GM12878 (cell line): ENCODE data around the gene TRIM13.

Experiments
- CBX3 ChIP-seq: fragments of 200-600 bp; sonication (generic); IDR thresholded peaks from 2 replicates; pipeline ENCODE4 v1.6.1; 2016; ENCODE audit warnings: low read depth, borderline replicate concordance
- CREB1 ChIP-seq: IDR thresholded peaks from 2 replicates; pipeline ENCODE4 v1.6.1; 2012; ENCODE audit warnings: low read depth, mild to moderate bottlenecking, inconsistent platforms
- CTCF ChIP-seq, 3 experiments: IDR thresholded peaks in 2 of 3; conservative IDR thresholded peaks in 1 of 3; 2 replicates each; pipeline ENCODE4 v1.5.1; 2011; ENCODE audit warnings: low read depth in 3 of 3, low read length in 3 of 3, mild to moderate bottlenecking in 3 of 3, control low read depth in 2 of 3, moderate library complexity in 2 of 3, inconsistent platforms in 1 of 3, mixed read lengths in 1 of 3; ENCODE audit not compliant: control insufficient read depth in 2 of 3, insufficient read depth in 1 of 3; ENCODE audit errors: extremely low read depth in 1 of 3
- EP300 ChIP-seq, 2 experiments: fragments of 150-350 bp in 1 of 2; IDR thresholded peaks; 2 replicates each; pipeline ENCODE4 v1.6.1; 2011 to 2012; ENCODE audit warnings: low read depth in 2 of 2, low read length in 2 of 2, borderline replicate concordance in 1 of 2, improper control_type of control experiment in 1 of 2, inconsistent platforms in 1 of 2; ENCODE audit not compliant: control insufficient read depth in 1 of 2
- EZH2 ChIP-seq: IDR thresholded peaks from 2 replicates; pipeline ENCODE4 v1.6.1; 2012; ENCODE audit warnings: low read depth, mild to moderate bottlenecking, control low read depth, inconsistent platforms, low read length, borderline replicate concordance; ENCODE audit not compliant: control insufficient read depth
- GABPA ChIP-seq: IDR thresholded peaks from 2 replicates; pipeline ENCODE4 v1.6.1; 2014; ENCODE audit warnings: antibody characterized with exemption, low read depth, mild to moderate bottlenecking, inconsistent platforms
- MYC ChIP-seq: IDR thresholded peaks from 2 replicates; pipeline ENCODE4 v1.6.1; 2011; ENCODE audit warnings: mild to moderate bottlenecking, low read length, moderate library complexity, inconsistent platforms; ENCODE audit not compliant: insufficient read depth, insufficient replicate concordance, insufficient read length, severe bottlenecking
- NRF1 ChIP-seq: conservative IDR thresholded peaks from 2 replicates; pipeline ENCODE4 v1.6.1; 2011; ENCODE audit warnings: mild to moderate bottlenecking, low read depth, low read length, improper control_type of control experiment
- POLR2A ChIP-seq: IDR thresholded peaks from 2 replicates; pipeline ENCODE4 v1.6.1; 2011; ENCODE audit warnings: low read depth, mild to moderate bottlenecking, low read length
- POLR2AphosphoS5 ChIP-seq: IDR thresholded peaks from 2 replicates; pipeline ENCODE4 v1.6.1; 2011; ENCODE audit warnings: mild to moderate bottlenecking, low read length, inconsistent platforms
- SIX5 ChIP-seq: IDR thresholded peaks from 2 replicates; pipeline ENCODE4 v1.6.1; 2011; ENCODE audit warnings: mild to moderate bottlenecking, low read depth, low read length, moderate library complexity; ENCODE audit not compliant: severe bottlenecking
- SMC3 ChIP-seq: IDR thresholded peaks from 2 replicates; pipeline ENCODE4 v1.6.1; 2011; ENCODE audit warnings: low read length, improper control_type of control experiment, borderline replicate concordance
- SPI1 ChIP-seq: IDR thresholded peaks from 2 replicates; pipeline ENCODE4 v1.6.1; 2011; ENCODE audit warnings: low read depth, mild to moderate bottlenecking, low read length, moderate library complexity, borderline replicate concordance; ENCODE audit not compliant: insufficient read depth
- USF2 ChIP-seq: IDR thresholded peaks from 2 replicates; pipeline ENCODE4 v1.6.1; 2011; ENCODE audit warnings: low read depth, low read length, improper control_type of control experiment, borderline replicate concordance

- TF ChIP-seq POLR2A, result no peak
- TF ChIP-seq CREB1, result no peak
- TF ChIP-seq CBX3, result no peak
- TF ChIP-seq CTCF (IDR thresholded peaks at IDR 0.05 in 2 of 3, conservative IDR thresholded peaks at IDR 0.05 in 1 of 3; ENCODE audit: control insufficient read depth in 2 of 3, extremely low read depth in 1 of 3, insufficient read depth in 1 of 3, low read depth in 3 of 3, low read length in 3 of 3), result no peak
- no peak for TF ChIP-seq SIX5
- no peak for TF ChIP-seq SMC3
- 0 out of 2 replicates have a peak, but pooled peaks have one; percentile 7 for TF ChIP-seq SPI1
- no peak for TF ChIP-seq GABPA
- TF ChIP-seq NRF1, result no peak
- no peak for TF ChIP-seq POLR2AphosphoS5
- TF ChIP-seq MYC, result no peak
- TF ChIP-seq EZH2, result no peak
- TF ChIP-seq USF2, result no peak
- TF ChIP-seq EP300 (IDR thresholded peaks at IDR 0.05; ENCODE audit: borderline replicate concordance in 1 of 2, control insufficient read depth in 1 of 2, low read depth in 2 of 2, low read length in 2 of 2), result no peak
These were observed 18.9 kb upstream of the TRIM13 start for GRCh38 chr13:49977992-49978391.
